ENCODE data around the gene SLC1A7. TPM values are rescaled to one million over a fixed set of nuclear protein-coding genes. Genes with fewer than 3 reads are reported as not detected.

Gene SLC1A7
- total and polyA plus RNA-seq, 2 of the 13 experiments (the other 11 are each of a cell fraction or from before 2014, with no cell fraction given) = 0.04 to 2.0 TPM

- no peak overlapping the region for H3K9ac ChIP-seq (ENCODE audit: insufficient read depth, low read depth, low read length)
- intact Hi-C loops (cut with micrococcal nuclease; ENCODE audit: unreplicated experiment) = loop anchor here (5.0 to 10.0 kb wide), 2 partner anchors 36 to 98 kb away; no protein-coding TSS in a partner anchor
- peak; percentile 2; the same call in 1 of the 3 replicates for ATAC-seq
- H4K20me1 ChIP-seq (ENCODE audit: insufficient read depth, low read length) = no peaks in the 10 kb centered on the region
- H3K79me2 ChIP-seq (ENCODE audit: insufficient read depth, low read length) = no peaks in the 10 kb centered on the region
- TF ChIP-seq ZNF713 (CRISPR knock-in tag; IDR thresholded peaks at IDR 0.05) (no peak), NFRKB (IDR thresholded peaks at IDR 0.05) (no peak), ZNF891 (CRISPR knock-in tag; IDR thresholded peaks at IDR 0.05) (no peak), DMAP1 (CRISPR knock-in tag; IDR thresholded peaks at IDR 0.05) (no peak), ZBTB3 (CRISPR knock-in tag; IDR thresholded peaks at IDR 0.05; ENCODE audit: borderline replicate concordance, low read depth) (no peak), SATB2 (CRISPR knock-in tag; IDR thresholded peaks at IDR 0.05) (no peak), KLF16 (CRISPR knock-in tag; IDR thresholded peaks at IDR 0.05) (no peak), ZNF720 (CRISPR knock-in tag; IDR thresholded peaks at IDR 0.05) (no peak), ZC3H13 (CRISPR knock-in tag; IDR thresholded peaks at IDR 0.05) (no peak)
- peaks cover 76% of the 10 kb centered on the region for H3K4me1 ChIP-seq (ENCODE audit: insufficient read depth, low read length)
- no TSS peak for BruUV-seq (replicated peaks)
- no peaks in the 10 kb centered on the region for H3K9me3 ChIP-seq (ENCODE audit: low read length)
- FAIRE-seq = no peak
- DNase-seq (ENCODE audit: low spot score) = no peak
- H3K36me3 ChIP-seq (replicated peaks in 1 of 2; ENCODE audit: control insufficient read depth in 1 of 2, insufficient read depth in 2 of 2, low read length in 2 of 2) = no peaks in the 10 kb centered on the region
- H3K4me3 ChIP-seq (replicated peaks in 1 of 3; ENCODE audit: insufficient read depth in 1 of 3, low read depth in 2 of 3, low read length in 3 of 3) = no peak overlapping the region
- H3K4me2 ChIP-seq (ENCODE audit: low read depth, low read length) = peak overlapping the region; percentile 82; the same call in 1 of the 2 replicates
- H3K27me3 ChIP-seq (ENCODE audit: control insufficient read depth in 1 of 2, insufficient read depth in 2 of 2, low read length in 2 of 2) = peaks cover 22 to 57% of the 10 kb centered on the region in 2 experiments
- H2AFZ ChIP-seq (ENCODE audit: low read length) = no peak overlapping the region
- in situ Hi-C loops (cut with HindIII; ENCODE audit: extremely low pct_ligation_motif_present, low pct_unique_long_range_greater_than_20kb) = no loop called here
- CTCF ChIA-PET (ENCODE audit: low intra/inter-chr PET ratio, low total read pairs) = no interaction called here
- H3K27ac ChIP-seq (ENCODE audit: extremely low read length, insufficient read depth, low read length) = no peak overlapping the region
- POLR2A ChIA-PET = no interaction called here
- 29% methylated on average over 2 of the region's 4 CpGs for WGBS (ENCODE audit: low lambda C conversion rate)
These were observed 55.9 kb downstream of the SLC1A7 start for GRCh38 chr1:53086491-53087070.

GRCh38 chr1:53085405-53085804, 57.0 kb downstream of the SLC1A7 start:
- ATAC-seq (no peak), DNase-seq (ENCODE audit: low spot score) (no peak), FAIRE-seq (no peak)
- 27% methylated on average over 8 of the region's 8 CpGs for WGBS (ENCODE audit: low lambda C conversion rate)
- Histone ChIP-seq H3K4me1 (ENCODE audit: insufficient read depth, low read length) (peaks cover 64% of the 10 kb centered on the region), H3K4me3 (replicated peaks in 1 of 3; ENCODE audit: insufficient read depth in 1 of 3, low read depth in 2 of 3, low read length in 3 of 3) (no peak overlapping the region), H3K79me2 (ENCODE audit: insufficient read depth, low read length) (no peaks in the 10 kb centered on the region), H3K9me3 (ENCODE audit: low read length) (no peaks in the 10 kb centered on the region), H3K4me2 (ENCODE audit: low read depth, low read length) (no peak overlapping the region), H2AFZ (ENCODE audit: low read length) (no peak overlapping the region), H3K27ac (ENCODE audit: extremely low read length, insufficient read depth, low read length) (no peak overlapping the region), H4K20me1 (ENCODE audit: insufficient read depth, low read length) (no peaks in the 10 kb centered on the region), H3K36me3 (replicated peaks in 1 of 2; ENCODE audit: control insufficient read depth in 1 of 2, insufficient read depth in 2 of 2, low read length in 2 of 2) (no peaks in the 10 kb centered on the region), H3K27me3 (ENCODE audit: control insufficient read depth in 1 of 2, insufficient read depth in 2 of 2, low read length in 2 of 2) (peaks cover 21 to 66% of the 10 kb centered on the region in 2 experiments), H3K9ac (ENCODE audit: insufficient read depth, low read depth, low read length) (no peak overlapping the region)
- CTCF ChIA-PET (ENCODE audit: low intra/inter-chr PET ratio, low total read pairs) = no interaction called here
- POLR2A ChIA-PET = no interaction called here
- in situ Hi-C loops (cut with HindIII; ENCODE audit: extremely low pct_ligation_motif_present, low pct_unique_long_range_greater_than_20kb) = no loop called here
- no TSS peak for BruUV-seq (replicated peaks)
- intact Hi-C loops (cut with micrococcal nuclease; ENCODE audit: unreplicated experiment) = loop anchor here (5.0 to 10.0 kb wide), 2 partner anchors 37 to 99 kb away; no protein-coding TSS in a partner anchor
- TF ChIP-seq MATR3 (CRISPR knock-in tag; IDR thresholded peaks at IDR 0.05) (no peak), RCOR2 (CRISPR knock-in tag; IDR thresholded peaks at IDR 0.05) (no peak), RFXAP (CRISPR knock-in tag; IDR thresholded peaks at IDR 0.05; ENCODE audit: borderline replicate concordance) (no peak), ZNF101 (CRISPR knock-in tag; IDR thresholded peaks at IDR 0.05; ENCODE audit: borderline replicate concordance, low read depth) (no peak), ATF2 (CRISPR knock-in tag; IDR thresholded peaks at IDR 0.05) (no peak), ZMYM2 (CRISPR knock-in tag; IDR thresholded peaks at IDR 0.05) (no peak), PPARG (CRISPR knock-in tag; conservative IDR thresholded peaks at IDR 0.05) (no peak), ZNF33A (CRISPR knock-in tag; IDR thresholded peaks at IDR 0.05; ENCODE audit: borderline replicate concordance) (no peak), ZNF563 (CRISPR knock-in tag; IDR thresholded peaks at IDR 0.05) (no peak), GTF3A (CRISPR knock-in tag; conservative IDR thresholded peaks at IDR 0.05) (no peak), SIN3B (IDR thresholded peaks at IDR 0.05; ENCODE audit: low read length) (no peak), FOSL2 (CRISPR knock-in tag; IDR thresholded peaks at IDR 0.05) (no peak), MTF1 (CRISPR knock-in tag; IDR thresholded peaks at IDR 0.05) (no peak)

All from HepG2 (cell line).